ENCODE data around the gene TTYH2. TPM values are rescaled to one million over a fixed set of nuclear protein-coding genes. Genes with fewer than 3 reads are reported as not detected.
A peak's percentile ranks its signal among the peaks of the same experiment; 100 is the strongest.

The TTYH2 gene
- total and polyA plus RNA-seq, 10 of the 15 experiments (the other 5 are each of a cell fraction or from before 2014, with no cell fraction given) = 0.26 to 25.2 (median 6.6) TPM

DNA sequence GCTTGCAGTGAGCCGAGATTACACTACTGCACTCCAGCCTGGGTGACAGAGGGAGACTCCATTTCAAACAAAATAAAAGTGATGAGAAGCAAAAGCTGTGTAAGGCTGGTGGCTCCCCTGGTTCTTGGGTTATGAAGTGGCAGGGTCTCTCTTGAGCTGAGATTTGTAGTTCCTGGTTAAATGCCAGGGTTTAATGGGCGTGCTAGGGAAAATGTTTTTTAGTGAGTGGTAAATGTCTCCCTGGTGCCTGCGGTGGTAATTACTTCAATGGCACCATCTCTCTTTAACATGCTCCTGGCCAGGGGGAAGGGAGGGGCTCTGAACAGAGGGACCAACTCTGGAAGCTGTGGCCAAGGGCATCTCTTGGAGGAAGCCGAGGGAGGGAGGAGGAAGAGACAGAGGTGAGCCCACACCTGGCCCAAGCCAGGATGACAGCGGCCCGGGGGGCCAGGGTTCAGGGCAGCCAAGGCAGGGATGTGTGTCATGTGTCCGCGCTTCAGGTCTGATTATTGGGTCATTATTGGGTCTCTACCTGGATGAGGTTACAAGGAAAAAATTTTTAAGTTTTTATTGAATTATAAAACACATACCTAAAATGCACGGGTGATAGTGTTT lies 27.7 kb upstream of the TTYH2 start (continued):
- TF ChIP-seq MXI1 (IDR thresholded peaks at IDR 0.05; ENCODE audit: low read depth, low read length) = no peak
- TF ChIP-seq, protein P1, sequence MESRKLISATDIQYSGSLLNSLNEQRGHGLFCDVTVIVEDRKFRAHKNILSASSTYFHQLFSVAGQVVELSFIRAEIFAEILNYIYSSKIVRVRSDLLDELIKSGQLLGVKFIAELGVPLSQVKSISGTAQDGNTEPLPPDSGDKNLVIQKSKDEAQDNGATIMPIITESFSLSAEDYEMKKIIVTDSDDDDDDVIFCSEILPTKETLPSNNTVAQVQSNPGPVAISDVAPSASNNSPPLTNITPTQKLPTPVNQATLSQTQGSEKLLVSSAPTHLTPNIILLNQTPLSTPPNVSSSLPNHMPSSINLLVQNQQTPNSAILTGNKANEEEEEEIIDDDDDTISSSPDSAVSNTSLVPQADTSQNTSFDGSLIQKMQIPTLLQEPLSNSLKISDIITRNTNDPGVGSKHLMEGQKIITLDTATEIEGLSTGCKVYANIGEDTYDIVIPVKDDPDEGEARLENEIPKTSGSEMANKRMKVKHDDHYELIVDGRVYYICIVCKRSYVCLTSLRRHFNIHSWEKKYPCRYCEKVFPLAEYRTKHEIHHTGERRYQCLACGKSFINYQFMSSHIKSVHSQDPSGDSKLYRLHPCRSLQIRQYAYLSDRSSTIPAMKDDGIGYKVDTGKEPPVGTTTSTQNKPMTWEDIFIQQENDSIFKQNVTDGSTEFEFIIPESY (IDR thresholded peaks at IDR 0.05) = no peak

DNA sequence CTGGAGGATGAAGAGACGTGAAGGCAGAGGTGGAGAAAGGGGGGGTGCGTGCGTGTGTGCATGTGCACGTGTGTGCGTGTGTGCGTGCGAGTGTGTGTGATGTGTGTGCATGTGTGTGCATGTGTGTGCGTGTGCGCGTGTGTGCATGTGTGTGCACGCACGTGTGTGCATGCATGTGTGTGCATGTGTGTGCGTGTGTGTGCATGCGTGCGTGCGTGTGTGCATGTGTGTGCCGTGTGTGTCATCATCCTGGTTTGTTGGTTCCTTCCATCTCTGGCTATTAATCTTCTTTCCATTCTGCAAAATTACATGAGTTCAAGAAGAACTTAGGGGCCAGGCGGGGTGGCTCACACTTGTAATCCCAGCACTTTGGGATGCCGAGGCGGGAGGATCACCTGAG lies 26.9 kb upstream of the TTYH2 start:
- CTCF ChIA-PET = interaction anchor here (1.3 to 1.7 kb wide), 2 partner anchors 13 to 14 kb away, joined by 3 to 6 read pairs; no protein-coding TSS in a partner anchor
- H3K27ac ChIP-seq (ENCODE audit: control insufficient read depth, insufficient read depth) = no peak overlapping the region
- no peak for FAIRE-seq

More for the DNA sequence above, 26.9 kb upstream of the TTYH2 start:
- Histone ChIP-seq H3K36me3 (ENCODE audit: control insufficient read depth in 2 of 2, insufficient read depth in 2 of 2, low read length in 1 of 2) (no peaks in the 10 kb centered on the region), H3K4me2 (ENCODE audit: control insufficient read depth, insufficient read depth) (no peak overlapping the region), H3K4me1 (ENCODE audit: control insufficient read depth, insufficient read depth, low read length) (no peaks in the 10 kb centered on the region), H3K79me2 (ENCODE audit: control insufficient read depth, insufficient read depth, low read length) (no peaks in the 10 kb centered on the region), H3K27me3 (replicated peaks in 1 of 2; ENCODE audit: control insufficient read depth in 2 of 2, insufficient read depth in 2 of 2, low read length in 1 of 2) (no peaks in the 10 kb centered on the region; a peak in 1 of 4 replicates), H3K9me3 (replicated peaks; ENCODE audit: control insufficient read depth, insufficient read depth, low read length) (no peaks in the 10 kb centered on the region), H3K4me3 (no peak overlapping the region), H3K9ac (ENCODE audit: control insufficient read depth, insufficient read depth, low read length) (no peak overlapping the region), H4K20me1 (ENCODE audit: control insufficient read depth, insufficient read depth) (no peaks in the 10 kb centered on the region), H2AFZ (ENCODE audit: control insufficient read depth, low read depth, low read length) (no peak overlapping the region)
- TF ChIP-seq, protein P2, sequence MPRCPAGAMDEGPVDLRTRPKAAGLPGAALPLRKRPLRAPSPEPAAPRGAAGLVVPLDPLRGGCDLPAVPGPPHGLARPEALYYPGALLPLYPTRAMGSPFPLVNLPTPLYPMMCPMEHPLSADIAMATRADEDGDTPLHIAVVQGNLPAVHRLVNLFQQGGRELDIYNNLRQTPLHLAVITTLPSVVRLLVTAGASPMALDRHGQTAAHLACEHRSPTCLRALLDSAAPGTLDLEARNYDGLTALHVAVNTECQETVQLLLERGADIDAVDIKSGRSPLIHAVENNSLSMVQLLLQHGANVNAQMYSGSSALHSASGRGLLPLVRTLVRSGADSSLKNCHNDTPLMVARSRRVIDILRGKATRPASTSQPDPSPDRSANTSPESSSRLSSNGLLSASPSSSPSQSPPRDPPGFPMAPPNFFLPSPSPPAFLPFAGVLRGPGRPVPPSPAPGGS (IDR thresholded peaks at IDR 0.05; ENCODE audit: borderline replicate concordance, insufficient read depth, low read depth, low read length, poor library complexity, severe bottlenecking) = peak; percentile 99
- TF ChIP-seq YY1 (IDR thresholded peaks at IDR 0.05; ENCODE audit: low read depth, low read length) (no peak), TCF3 (IDR thresholded peaks at IDR 0.05; ENCODE audit: borderline replicate concordance, insufficient read depth, low read depth, low read length) (peak; percentile 74; the same call in 1 of the 2 replicates)
- TF ChIP-seq, protein P3, sequence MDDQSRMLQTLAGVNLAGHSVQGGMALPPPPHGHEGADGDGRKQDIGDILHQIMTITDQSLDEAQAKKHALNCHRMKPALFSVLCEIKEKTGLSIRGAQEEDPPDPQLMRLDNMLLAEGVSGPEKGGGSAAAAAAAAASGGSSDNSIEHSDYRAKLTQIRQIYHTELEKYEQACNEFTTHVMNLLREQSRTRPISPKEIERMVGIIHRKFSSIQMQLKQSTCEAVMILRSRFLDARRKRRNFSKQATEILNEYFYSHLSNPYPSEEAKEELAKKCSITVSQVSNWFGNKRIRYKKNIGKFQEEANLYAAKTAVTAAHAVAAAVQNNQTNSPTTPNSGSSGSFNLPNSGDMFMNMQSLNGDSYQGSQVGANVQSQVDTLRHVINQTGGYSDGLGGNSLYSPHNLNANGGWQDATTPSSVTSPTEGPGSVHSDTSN (IDR thresholded peaks at IDR 0.05; ENCODE audit: insufficient replicate concordance, low read depth, low read length) = peak; percentile 70
- ATAC-seq (no peak), DNase-seq (ENCODE audit: low read depth, low spot score) (no peak)
- BruUV-seq (replicated peaks) = no TSS peak
- ChIA-PET RAD21 (ENCODE audit: unreplicated experiment) (no interaction called here), SMC1A (ENCODE audit: uncharacterized antibody, unreplicated experiment) (no interaction called here), POLR2A (no interaction called here)
- in situ Hi-C loops (cut with MboI) (no loop called here), intact Hi-C loops (cut with micrococcal nuclease; ENCODE audit: unreplicated experiment) (no loop called here)
- WGBS (ENCODE audit: insufficient coverage, insufficient replicate concordance, low lambda C conversion rate, missing lambda C conversion rate) = 76% methylated on average over 20 of the region's 20 CpGs

All from GM12878 (cell line).